SH-SY5Y (cell line): ENCODE results near the gene RAD1.

Experiments
- GATA2 ChIP-seq: IDR thresholded peaks from 2 replicates; pipeline ENCODE4 v1.6.1; 2011; ENCODE audit warnings: mild to moderate bottlenecking, low read depth, low read length
- GATA3 ChIP-seq: IDR thresholded peaks from 2 replicates; pipeline ENCODE4 v1.6.1; 2011; ENCODE audit warnings: low read depth, mild to moderate bottlenecking, low read length, moderate library complexity

GRCh38 chr5:34865091-34865490 lies 50.2 kb downstream of the RAD1 start:
- TF ChIP-seq GATA3 (no peak), GATA2 (no peak)
